Renal cortex interstitium (tissue), 11 donors: ENCODE measurements around the gene PTGFR. TPM values are rescaled to one million over a fixed set of nuclear protein-coding genes. Genes with fewer than 3 reads are reported as not detected.

Experiments used
- DNase-seq, 11 donors: peaks; one replicate each; pipeline ENCODE4 v3.0.0-alpha.2; 2013; ENCODE audit warnings: low read depth in 9 of 11, low spot score in 4 of 11; ENCODE audit errors: extremely low read depth in 1 of 11
- polyA plus RNA-seq, 3 donors: library from polyadenylated mRNA; unstranded; fragments of 120-200 nt; gene quantifications; one replicate each; pipeline ENCODE4 v1.2.1, GENCODE V29; 2013; ENCODE audit not compliant: insufficient read length in 3 of 3

The PTGFR gene
- polyA plus RNA-seq, 3 donors = 0.19 to 0.44 (median 0.33) TPM

DNA sequence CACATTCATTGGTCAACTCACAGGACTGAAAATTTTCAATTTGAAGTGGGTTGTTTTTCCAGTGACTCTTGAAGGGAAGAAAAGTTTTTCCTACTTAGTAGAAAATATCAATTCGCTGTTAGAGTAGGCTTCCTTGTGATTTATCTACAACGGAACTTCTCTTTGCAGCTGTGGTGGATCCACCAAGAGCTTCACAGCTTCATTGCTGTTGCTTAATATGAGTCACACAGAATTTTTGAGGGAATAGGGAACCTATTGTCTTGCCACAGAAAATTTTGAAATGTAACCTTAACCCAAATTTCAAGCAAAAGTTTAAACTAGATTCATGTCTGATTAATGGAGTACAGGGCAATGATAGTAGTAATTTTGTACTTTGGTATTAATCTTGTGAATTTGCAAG lies 71.1 kb downstream of the PTGFR start:
- DNase-seq = no peak

DNA sequence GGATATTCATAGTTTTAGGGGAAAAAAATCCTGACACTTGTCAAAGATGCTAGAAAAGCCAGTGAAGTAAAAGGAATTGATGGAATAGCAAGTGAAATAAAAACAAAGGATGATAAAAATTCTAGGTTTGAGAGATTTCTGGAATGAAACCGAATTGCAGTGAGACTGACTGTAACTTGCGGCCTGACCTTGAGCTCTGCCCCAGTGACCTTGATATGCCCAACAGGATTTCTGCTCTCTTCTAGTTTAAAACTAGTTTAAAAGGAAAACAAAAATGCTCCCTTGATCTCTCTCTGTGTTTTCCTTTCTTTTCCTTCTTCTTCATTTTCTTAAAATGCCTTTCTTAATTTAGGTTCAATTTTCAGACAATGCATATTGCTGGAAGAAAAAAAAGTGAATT lies 74.6 kb downstream of the PTGFR start:
- DNase-seq = no peak

DNA sequence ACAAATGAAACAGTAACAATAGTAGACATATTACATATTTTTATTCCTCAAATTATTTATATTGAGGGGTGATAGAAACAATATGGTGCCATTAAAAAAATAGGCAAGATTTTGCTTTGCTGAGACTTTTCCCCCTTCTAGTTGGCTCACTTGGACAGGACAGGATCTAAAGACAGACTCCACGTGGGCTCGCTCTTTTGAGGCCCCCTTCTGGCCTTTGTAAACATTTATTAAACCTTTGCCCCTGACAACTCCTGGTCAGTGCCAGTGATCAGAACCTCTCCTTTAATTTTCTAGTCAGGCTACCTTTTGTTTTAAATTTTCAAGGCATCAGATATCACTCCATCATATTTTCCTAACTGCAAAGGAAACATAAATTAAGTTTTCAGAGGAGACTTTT lies 79.8 kb downstream of the PTGFR start:
- DNase-seq = no peak

DNA sequence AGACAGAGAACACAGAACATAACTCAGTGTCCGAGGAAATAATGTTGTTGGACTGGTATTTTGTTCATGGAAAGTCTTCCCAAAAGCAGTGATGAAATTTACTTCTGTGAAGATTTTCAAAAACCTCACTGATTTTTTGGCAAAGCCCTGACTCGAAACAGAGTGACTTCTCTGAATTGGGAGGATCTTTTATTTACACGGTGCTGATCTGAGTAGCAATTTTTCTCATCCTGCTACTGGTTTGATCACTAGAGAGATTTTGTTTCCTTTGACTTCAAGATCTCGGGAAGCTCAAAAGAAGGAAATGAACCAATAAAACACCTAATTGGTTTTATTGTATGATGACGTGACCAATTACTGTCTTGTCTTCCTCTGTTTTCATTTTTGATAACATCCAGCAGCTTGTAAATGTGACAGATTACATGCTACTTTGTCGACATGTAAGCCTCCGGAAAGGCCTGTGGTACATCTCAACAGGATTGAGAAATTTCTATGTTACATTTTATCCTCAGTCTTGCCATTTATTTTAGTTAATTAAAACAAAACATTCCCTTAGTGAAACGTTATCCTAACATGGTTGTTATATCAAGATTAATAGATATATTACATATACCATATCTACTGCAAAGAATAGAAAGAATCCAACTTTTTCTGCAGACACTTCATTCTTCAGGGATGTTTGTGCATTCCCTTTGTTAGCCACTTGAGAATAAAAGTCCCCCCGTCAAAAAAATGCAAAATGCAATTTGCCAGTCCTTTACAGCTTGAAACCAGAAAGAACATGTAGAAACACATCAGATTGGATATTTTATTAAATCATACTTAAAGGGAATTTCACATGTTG lies 86.7 kb downstream of the PTGFR start:
- no peak for DNase-seq

DNA sequence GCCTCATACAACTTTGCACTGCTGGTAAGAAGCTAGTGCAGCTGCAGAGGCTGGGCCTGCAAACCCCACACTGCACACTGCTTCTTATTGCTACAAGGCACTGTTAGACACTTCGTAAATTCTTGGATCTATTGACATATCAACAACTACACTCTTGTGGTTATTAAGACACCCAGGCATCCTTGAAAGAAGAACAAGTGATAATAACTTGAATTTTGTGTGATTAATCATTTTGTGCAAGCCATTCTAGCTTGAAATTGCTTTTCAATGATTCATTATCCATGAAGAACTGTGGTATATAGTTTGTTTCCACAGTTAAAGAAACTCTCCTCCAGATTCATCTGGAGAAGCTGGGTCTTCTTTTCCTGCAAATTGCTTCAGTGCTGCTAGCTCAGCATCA lies 95.8 kb downstream of the PTGFR start:
- DNase-seq = no peak

DNA sequence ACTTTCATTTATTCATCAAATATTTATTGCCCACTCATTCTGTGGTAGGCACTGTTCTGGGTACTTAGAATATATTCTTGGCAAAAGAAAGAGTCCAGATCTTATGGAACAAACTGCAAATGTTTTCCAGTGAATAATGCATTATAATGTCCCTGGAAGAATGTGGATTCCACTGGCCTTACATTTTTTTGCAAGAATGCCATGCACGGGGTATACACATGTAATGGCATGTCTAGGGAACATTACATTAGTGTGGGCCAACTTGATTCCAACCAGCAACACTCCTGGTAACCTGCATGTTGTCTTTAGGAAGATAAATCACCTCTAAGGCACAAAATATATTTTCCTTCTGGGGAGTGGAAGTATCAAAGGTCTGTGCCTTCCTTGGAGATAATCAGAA lies 96.4 kb downstream of the PTGFR start:
- no peak for DNase-seq

Other genes starting within 250 kb of the PTGFR start
- gene IFI44L, start 129.5 kb downstream of the PTGFR start, polyA plus RNA-seq = 1 to 10 TPM; 5.4 to 9.7 (median 6.6) TPM
- 10 to 100 TPM; 10.6 to 21.4 (median 15.3) TPM for gene IFI44, start 158.9 kb downstream of the PTGFR start, polyA plus RNA-seq